Right atrium auricular region (tissue), 2 donors: ENCODE results near the gene IL32. TPM values are rescaled to one million over a fixed set of nuclear protein-coding genes. Genes with fewer than 3 reads are reported as not detected.
A peak's percentile ranks its signal among the peaks of the same experiment; 100 is the strongest.

Experiments used
- DNase-seq: peaks from one replicate; pipeline ENCODE4 v3.0.0-alpha.2; 2019; ENCODE audit warnings: low spot score
- H3K27ac ChIP-seq, 2 donors: fragments of 200-600 bp; sonication (generic); 1 replicate in 1 of 2; 2 replicates in 1 of 2; pipeline ENCODE4 v1.5.1; 2016 to 2019
- H3K27me3 ChIP-seq, 2 donors: fragments of 200-600 bp; sonication (generic); one replicate each; pipeline versions ENCODE4 v1.5.1 to v1.6.0; 2017 to 2019
- H3K36me3 ChIP-seq: fragments of 200-600 bp; sonication (generic); one replicate; pipeline ENCODE4 v1.5.1; 2016
- H3K4me1 ChIP-seq, 2 donors: fragments of 200-600 bp; sonication (generic); one replicate each; pipeline versions ENCODE4 v1.5.1 to v1.6.0; 2017 to 2019
- H3K4me3 ChIP-seq, 2 donors: fragments of 200-600 bp; sonication (generic); 1 replicate in 1 of 2; 2 replicates in 1 of 2; pipeline ENCODE4 v1.5.1; 2017 to 2019; ENCODE audit warnings: mild to moderate bottlenecking in 1 of 2, moderate library complexity in 1 of 2
- H3K9me3 ChIP-seq, 2 donors: fragments of 200-600 bp; sonication (generic); one replicate each; pipeline ENCODE4 v1.5.1; 2019
- total RNA-seq, 2 donors: library from RNA; depleted of rRNA; stranded (reverse); fragments of >200 nt; gene quantifications; one replicate each; pipeline ENCODE4 v1.1.0, GENCODE V29; 2016
- TF ChIP-seq, protein P1 (sequence below), 2 donors: fragments of 200-600 bp; sonication (generic); IDR thresholded peaks; one replicate each; pipeline ENCODE4 v1.5.1; 2019; ENCODE audit warnings: antibody characterized with exemption in 2 of 2

The IL32 gene, protein sequence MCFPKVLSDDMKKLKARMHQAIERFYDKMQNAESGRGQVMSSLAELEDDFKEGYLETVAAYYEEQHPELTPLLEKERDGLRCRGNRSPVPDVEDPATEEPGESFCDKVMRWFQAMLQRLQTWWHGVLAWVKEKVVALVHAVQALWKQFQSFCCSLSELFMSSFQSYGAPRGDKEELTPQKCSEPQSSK
- total RNA-seq = 10 to 100 TPM; 52.9 to 56.0 TPM

DNA sequence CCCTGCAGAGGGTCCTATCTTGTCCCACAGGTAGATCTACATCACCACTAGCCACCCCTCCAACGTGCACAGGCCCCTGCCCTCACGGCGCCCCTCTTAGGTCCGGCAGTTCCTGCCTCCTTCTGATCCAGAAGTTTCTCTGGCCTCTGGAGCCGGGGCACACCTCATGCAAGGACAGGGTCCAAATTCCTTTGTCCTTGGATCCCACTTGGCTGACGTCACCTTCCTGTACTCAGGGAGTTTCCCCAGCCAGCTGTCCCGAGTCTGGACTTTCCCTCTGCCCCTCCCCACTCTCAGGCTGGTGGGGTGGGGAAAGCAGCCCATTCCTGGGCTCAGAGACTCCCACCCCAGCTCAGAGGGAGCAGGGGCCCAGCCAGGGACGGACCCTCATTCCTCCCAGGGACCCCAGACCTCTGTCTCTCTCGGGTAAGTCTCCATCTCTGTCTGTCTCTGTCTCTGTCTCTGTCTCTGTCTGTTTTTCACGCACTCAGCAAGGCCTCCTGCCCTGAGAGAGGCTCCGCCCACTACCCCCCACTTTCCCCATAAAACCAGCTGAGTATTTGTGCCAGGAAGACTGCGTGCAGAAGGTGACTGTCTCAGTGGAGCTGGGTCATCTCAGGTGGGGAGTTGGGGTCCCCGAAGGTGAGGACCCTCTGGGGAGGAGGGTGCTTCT, at the start of gene IL32:
TSS of gene IL32 (plus strand) at position 572 of the 673 bp plus-strand sequence. CDS start 172 bp downstream, outside the sequence.
- TF ChIP-seq, protein P1, sequence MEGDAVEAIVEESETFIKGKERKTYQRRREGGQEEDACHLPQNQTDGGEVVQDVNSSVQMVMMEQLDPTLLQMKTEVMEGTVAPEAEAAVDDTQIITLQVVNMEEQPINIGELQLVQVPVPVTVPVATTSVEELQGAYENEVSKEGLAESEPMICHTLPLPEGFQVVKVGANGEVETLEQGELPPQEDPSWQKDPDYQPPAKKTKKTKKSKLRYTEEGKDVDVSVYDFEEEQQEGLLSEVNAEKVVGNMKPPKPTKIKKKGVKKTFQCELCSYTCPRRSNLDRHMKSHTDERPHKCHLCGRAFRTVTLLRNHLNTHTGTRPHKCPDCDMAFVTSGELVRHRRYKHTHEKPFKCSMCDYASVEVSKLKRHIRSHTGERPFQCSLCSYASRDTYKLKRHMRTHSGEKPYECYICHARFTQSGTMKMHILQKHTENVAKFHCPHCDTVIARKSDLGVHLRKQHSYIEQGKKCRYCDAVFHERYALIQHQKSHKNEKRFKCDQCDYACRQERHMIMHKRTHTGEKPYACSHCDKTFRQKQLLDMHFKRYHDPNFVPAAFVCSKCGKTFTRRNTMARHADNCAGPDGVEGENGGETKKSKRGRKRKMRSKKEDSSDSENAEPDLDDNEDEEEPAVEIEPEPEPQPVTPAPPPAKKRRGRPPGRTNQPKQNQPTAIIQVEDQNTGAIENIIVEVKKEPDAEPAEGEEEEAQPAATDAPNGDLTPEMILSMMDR (IDR thresholded peaks at IDR 0.05) = no peak
- peak; percentile 92 for DNase-seq
- H3K4me3 ChIP-seq = peak within 1 kb of the TSS; percentile 43 to 47
- no peaks in the 10 kb centered on the region for H3K36me3 ChIP-seq
- H3K4me1 ChIP-seq = peaks cover 0 to 26% of the 10 kb centered on the region in 2 donors
- H3K27me3 ChIP-seq = no peaks in the 10 kb centered on the region
- H3K27ac ChIP-seq = peak within 1 kb of the TSS; percentile 68 to 83
- H3K9me3 ChIP-seq = no peaks in the 10 kb centered on the region

DNA sequence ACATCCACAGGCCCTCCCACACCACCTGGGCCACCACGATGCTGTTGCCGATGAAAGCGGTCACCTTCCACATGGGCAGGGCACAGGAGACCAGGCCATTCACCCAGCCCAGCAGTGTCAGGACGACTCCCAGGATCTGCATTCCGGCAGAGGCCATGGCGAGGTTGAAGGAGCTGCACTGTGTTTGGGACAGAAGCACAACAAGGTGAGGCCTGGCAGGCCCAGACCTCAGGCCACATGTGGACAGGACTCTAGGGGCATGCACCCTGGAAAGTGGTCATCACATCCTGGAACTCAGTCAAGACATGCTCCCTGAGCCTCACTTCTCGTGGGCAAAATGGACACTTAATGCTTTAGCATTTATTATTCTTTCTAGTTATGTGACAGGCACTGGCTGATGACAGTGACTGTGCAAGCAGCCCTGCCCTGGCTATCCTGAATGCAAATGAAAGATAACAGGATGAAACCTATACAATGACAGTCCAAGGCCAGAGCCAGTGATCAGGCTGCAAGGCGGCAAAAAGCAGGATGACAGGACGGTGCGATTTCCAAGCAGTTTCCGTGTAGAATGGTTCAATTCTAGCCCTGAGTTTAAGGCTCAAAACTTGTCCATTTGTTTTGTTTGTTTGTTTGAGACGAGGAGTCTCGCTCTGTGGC, 49.4 kb upstream of the IL32 start:
- TF ChIP-seq, protein P1 (IDR thresholded peaks at IDR 0.05) = no peak
- Histone ChIP-seq H3K4me3 (no peak overlapping the region), H3K4me1 (peaks cover 0 to 19% of the 10 kb centered on the region in 2 donors), H3K36me3 (no peaks in the 10 kb centered on the region), H3K9me3 (no peaks in the 10 kb centered on the region), H3K27me3 (peaks cover 0 to 19% of the 10 kb centered on the region in 2 donors), H3K27ac (no peak overlapping the region)
- no peak for DNase-seq

DNA sequence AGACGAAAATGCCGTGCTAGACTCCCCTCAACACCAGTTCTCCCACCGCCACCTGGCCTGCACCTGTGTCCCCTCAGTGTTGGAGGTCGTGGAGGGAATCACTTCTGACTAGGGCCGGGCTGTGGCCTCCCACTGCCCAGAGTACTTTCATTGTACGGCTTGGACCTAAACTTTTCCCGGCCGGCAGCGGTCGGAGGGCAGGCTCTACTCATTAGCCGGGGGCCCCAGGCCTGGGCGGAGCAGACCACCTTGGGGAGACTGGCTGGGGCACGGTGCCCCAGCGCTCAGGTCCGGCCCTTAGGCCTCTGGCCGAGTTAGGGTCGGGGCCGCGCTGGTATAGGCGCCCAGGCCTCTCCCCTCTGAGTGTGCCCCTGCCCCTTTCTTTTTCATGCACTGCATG, 48.1 kb upstream of the IL32 start:
- Histone ChIP-seq H3K27ac (no peak overlapping the region), H3K27me3 (peaks cover 0 to 12% of the 10 kb centered on the region in 2 donors), H3K36me3 (no peaks in the 10 kb centered on the region), H3K9me3 (no peaks in the 10 kb centered on the region), H3K4me3 (no peak overlapping the region), H3K4me1 (peaks cover 0 to 32% of the 10 kb centered on the region in 2 donors)
- TF ChIP-seq, protein P1 (IDR thresholded peaks at IDR 0.05) = no peak
- no peak for DNase-seq

DNA sequence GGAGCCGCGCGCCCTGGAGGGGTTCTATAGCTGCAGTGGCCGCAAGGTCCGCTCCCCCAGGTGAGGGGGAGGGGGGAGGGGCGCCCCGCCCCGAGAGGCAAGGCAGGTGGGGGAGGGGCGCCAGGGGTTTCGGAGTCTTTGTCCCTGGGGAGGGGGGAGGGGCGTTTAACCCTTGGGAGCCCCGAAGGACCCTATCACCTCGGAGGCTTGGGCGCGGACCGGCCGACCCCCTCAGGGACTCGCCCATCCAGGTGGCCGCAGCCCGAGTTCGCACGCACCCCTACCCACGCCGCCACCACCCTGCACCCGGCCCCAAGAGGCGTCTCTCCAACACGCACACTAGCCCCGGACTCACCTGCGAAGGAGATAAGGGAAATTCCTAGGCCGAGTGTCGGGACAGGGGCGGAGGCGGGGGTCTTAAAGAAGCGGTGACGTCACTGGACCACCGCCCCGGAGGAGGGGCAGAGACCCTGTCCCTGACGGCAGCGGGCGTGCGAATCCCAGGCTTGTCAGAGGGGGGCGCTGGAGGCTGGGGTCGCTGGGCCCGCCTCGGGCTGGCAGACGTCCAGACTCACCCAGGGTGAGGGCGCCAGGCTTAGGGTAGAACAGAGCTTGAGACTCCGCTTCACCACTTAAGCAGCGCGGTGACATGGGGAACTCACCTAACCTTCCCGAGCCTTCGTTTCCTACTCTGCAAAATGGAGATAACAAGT, 47.5 kb upstream of the IL32 start, which contains the start of gene CLDN6:
TSS of gene CLDN6 (minus strand) at position 390 of the 713 bp plus-strand sequence. CDS start 2,162 bp downstream, outside the sequence.
- DNase-seq = no peak
- H3K27ac ChIP-seq = no peak within 1 kb of the TSS
- H3K27me3 ChIP-seq = peaks cover 0 to 11% of the 10 kb centered on the region in 2 donors
- no peak within 1 kb of the TSS for H3K4me3 ChIP-seq
- TF ChIP-seq, protein P1 (IDR thresholded peaks at IDR 0.05) = no peak
- H3K9me3 ChIP-seq = no peaks in the 10 kb centered on the region
- no peaks in the 10 kb centered on the region for H3K36me3 ChIP-seq
- peaks cover 0 to 38% of the 10 kb centered on the region in 2 donors for H3K4me1 ChIP-seq

DNA sequence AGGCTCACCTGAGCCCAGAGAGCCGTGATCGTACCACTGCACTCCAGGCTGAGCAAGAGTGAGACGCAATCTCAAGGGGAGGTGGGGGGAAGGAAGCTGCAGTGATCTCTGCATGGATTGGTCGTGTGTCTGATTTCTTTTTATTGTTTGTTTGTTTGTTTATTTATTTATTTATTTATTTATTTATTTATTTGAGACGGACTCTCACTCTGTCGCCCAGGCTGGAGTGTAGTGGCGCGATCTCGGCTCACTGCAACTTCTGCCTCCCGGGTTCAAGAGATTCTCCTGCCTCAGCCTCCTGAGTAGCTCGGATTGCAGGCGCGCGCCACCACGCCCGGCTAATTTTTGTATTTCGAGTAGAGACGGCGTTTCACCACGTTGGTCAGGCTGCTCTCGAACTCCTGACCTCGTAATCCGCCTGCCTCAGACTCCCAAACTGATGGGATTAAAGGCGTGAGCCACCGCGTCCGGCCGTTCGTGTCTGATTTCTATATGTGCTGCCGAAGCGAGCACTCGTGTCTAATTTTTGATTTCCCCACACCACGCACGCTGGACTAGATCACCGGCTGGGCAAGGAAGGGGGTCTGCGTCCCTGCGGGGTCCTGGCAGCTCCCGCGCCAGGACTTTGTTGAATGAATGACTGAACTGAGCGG, 45.7 kb upstream of the IL32 start:
- H3K4me3 ChIP-seq = peak overlapping the region; percentile 74 to 94
- H3K4me1 ChIP-seq = peaks cover 0 to 51% of the 10 kb centered on the region in 2 donors
- peak overlapping the region in 1 of 2 donors; percentile 99 for H3K27ac ChIP-seq
- TF ChIP-seq, protein P1 (IDR thresholded peaks at IDR 0.05) = no peak
- no peaks in the 10 kb centered on the region for H3K36me3 ChIP-seq
- no peak for DNase-seq
- no peaks in the 10 kb centered on the region for H3K9me3 ChIP-seq
- peaks cover 0 to 11% of the 10 kb centered on the region in 2 donors for H3K27me3 ChIP-seq
